ENCODE results near the gene VIPR2.

DNA sequence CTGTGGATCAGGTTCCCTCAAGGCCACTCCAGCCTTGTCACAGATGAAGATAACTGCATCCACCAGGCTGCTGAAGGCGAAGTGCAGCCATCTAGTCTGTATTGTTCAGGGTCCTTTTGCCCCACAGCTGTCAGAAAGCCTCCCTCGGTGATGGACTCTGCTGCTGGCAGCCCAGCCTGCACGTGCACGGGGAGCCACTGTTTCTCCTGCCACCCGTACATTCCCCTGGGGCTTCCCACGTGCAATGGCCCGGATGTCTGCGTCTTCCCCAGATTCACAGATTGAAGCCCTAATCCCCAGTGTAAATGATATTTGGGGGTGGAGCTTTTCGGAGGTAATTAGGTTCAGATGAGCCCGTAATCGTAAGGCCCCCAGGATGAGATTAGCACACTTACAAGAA is 46.6 kb upstream of the VIPR2 start:
- TF ChIP-seq, protein P1, sequence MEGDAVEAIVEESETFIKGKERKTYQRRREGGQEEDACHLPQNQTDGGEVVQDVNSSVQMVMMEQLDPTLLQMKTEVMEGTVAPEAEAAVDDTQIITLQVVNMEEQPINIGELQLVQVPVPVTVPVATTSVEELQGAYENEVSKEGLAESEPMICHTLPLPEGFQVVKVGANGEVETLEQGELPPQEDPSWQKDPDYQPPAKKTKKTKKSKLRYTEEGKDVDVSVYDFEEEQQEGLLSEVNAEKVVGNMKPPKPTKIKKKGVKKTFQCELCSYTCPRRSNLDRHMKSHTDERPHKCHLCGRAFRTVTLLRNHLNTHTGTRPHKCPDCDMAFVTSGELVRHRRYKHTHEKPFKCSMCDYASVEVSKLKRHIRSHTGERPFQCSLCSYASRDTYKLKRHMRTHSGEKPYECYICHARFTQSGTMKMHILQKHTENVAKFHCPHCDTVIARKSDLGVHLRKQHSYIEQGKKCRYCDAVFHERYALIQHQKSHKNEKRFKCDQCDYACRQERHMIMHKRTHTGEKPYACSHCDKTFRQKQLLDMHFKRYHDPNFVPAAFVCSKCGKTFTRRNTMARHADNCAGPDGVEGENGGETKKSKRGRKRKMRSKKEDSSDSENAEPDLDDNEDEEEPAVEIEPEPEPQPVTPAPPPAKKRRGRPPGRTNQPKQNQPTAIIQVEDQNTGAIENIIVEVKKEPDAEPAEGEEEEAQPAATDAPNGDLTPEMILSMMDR (IDR thresholded peaks at IDR 0.05; ENCODE audit: low read depth, low read length, poor library complexity, severe bottlenecking), result no peak
- no peak for TF ChIP-seq EZH2phosphoT487 (IDR thresholded peaks at IDR 0.05; ENCODE audit: borderline replicate concordance, low read length)
